M059J (cell line): ENCODE measurements around the gene DNAAF5. TPM values are rescaled to one million over a fixed set of nuclear protein-coding genes. Genes with fewer than 3 reads are reported as not detected.

Experiments used
- DNase-seq: peaks from one replicate; pipeline ENCODE4 v3.0.0-alpha.2; 2012; ENCODE audit warnings: low read depth
- total RNA-seq: library from RNA; depleted of rRNA; stranded (reverse); fragments of >200 nt; shearing (Covaris generic); gene quantifications from 2 replicates; pipeline ENCODE4 v1.2.3, GENCODE V29; 2014

DNAAF5 gene
- total RNA-seq, 1 experiment from 2014 or later, result 35.4 TPM

DNA sequence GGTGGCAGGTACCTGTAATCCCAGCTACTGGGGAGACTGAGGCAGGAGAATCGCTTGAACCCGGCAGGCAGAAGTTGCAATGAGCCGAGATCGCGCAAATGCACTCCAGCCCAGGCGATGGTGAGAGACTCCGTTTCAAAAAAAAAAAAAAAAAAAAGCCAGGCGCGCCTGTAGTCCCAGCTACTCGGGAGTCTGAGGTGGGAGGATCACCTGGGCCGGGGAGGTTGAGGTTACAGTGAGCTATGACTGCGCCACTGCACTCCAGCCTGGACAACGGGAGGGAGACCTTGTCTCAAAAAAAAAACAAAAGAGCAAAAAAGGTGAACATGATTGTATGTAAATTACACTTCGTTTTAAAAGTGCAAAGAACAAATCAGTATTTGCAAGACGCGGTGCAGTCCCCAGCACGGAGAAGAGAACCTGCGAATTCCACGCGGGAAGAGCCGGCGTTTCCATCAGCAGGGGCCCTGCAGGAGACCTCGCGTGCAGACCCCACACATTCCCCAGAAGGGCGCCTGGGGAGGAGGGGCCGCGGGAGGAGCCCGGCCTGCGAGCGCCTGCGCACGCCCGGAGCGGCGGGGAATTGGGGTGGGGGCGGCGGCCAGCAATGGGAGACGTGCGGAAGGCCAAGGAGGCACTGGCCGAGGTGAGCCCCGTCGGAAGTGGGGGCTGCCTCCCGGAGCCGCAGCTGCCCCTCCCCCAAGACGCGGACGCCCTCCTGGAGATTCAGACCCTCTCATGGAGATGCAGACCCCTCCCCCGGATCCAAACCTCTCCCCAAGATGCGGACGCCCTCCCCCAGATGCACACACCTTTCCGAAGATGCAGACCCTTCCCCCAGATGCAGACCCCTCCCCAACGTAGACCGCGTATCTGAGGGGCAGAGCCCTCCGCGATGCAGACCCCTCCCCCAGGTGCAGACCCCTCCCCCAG lies 89.1 kb downstream of the DNAAF5 start:
- DNase-seq, result peak; percentile 34

DNA sequence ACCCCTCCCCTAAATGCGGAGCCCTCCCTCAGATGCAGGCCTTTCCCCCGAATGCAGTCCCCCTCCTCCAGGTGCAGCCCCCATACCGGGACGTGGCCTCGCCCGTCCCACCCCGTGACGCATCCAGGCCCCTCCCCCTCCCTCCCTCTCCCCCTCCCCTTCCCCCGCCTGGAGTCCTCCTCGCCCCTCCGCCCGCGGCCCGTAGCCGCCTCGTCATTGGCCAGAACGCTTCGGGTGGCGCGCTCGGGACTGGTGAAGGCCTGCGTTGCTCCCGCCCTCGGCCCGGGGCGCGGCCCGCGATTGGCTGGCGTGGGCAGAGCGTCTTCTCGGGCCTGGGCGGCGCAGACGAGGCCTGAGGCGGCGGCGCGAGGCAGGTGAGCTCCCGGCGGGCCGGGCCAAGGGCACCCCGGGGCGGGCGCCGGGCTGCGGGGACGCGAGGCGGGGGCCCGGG lies 89.8 kb downstream of the DNAAF5 start:
- peak; percentile 98 for DNase-seq

DNA sequence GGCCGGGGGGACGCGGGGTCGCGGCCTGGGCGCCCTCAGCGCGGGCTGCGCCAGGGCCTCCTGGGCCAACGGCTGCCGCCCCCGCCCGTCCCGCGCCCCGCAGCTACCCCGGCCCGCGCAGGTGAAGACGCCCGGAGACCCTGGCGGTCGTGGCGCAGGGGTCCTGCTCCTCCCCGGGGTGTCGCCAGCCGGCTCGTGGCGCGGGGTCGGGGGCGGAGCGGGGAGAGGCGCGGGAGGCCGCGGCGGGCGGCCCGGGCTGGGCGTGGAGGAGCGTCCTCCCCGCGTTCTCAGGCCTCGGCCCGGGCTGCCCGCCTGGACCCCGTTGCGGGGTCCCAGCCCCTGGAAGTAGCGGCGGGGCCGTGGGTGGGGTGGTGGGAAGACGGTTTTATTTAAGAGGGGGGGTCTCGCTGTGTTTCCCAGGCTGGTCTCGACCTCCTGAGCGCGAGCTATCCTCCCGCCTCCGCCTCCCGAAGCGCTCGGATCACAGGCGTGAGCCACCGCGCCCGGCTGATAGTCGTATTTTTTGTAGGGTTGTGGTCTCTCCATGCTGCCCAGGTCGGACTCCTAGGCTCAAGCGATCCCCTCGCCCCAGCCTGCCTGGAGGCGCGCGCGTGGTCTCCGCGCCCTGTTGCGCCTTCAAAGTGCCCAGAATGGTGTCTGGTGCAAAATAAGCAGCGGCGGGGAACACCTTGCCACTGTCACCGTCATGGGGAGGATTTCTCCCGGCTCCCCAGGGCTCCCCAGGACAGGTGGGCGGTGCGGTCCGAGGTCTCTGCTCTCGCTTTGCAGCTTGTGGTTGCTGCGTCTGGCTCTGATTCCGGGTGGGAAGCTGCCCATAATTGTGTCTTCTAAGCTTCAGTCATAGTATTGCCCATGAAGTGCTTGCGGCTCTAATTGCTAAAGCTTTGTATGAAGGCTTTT lies 90.5 kb downstream of the DNAAF5 start:
- DNase-seq, result peak; percentile 62

DNA sequence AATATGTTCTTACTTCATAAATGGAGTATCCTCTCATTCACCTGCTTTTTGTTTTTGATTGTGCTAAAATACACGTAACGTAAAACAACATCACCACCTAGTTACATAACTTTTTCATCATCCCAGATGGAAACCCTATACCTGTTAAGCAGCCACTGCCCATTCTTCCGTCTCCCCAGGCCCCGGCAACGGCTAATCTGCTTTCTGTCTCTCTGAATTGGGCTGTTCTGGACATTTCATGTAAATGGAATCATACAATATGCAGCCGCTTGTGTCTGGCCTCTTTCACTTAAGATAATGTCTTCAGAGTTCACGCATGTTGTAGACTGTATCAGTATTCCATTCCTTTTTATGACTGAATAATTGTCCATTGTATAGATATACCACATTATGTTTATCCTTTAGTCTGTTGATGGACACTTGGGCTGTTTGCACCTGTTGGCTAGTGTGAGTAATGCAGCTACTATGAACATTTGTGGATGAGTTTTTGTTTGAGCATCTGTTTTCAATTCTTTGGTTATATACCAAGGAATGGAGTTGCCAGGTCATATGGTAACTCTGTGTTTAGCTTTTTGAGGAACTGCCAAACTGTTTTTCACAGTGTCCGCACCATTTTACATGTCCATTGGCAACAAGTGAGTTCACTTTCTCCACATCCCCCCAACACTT lies 91.7 kb downstream of the DNAAF5 start:
- peak; percentile 60 for DNase-seq

DNA sequence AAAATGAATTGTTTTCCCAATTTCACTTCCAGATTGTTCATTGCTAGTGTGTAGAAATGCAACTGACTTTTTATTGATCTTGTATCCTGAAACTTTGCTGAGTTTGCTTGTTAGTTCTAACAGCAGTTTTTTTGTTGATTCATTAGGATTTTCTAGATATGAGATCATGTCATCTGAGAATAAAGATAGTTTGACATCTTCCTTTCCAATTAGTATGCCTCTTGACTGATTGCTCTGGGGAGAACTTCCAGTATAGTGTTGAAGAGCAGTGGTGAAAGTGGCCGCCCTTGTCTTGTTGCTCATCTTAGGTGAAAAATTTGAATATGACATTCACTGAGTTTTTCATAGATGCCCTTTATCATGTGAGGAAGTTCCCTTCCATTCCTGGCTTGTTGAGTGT lies 93.8 kb downstream of the DNAAF5 start:
- DNase-seq, result no peak

DNA sequence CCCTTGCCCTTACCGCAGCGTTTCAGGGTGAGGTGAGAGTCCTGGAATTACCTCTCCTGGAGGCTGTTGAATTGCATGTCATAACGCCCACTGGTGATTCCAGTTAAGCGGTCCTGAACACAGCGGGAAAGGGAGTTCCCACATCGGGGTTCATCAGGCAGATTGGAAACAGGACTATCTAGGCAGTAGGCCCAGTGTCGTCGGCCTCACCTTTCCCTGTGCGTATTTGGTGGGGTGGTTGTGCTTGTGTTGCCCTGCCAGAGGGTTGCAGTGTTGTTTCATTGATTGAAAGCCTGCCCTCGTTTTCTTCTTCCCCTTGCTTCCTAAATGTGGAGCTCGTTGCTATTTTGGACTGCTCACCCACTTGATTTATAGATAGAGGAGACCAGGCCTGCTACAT lies 95.2 kb downstream of the DNAAF5 start:
- no peak for DNase-seq

DNA sequence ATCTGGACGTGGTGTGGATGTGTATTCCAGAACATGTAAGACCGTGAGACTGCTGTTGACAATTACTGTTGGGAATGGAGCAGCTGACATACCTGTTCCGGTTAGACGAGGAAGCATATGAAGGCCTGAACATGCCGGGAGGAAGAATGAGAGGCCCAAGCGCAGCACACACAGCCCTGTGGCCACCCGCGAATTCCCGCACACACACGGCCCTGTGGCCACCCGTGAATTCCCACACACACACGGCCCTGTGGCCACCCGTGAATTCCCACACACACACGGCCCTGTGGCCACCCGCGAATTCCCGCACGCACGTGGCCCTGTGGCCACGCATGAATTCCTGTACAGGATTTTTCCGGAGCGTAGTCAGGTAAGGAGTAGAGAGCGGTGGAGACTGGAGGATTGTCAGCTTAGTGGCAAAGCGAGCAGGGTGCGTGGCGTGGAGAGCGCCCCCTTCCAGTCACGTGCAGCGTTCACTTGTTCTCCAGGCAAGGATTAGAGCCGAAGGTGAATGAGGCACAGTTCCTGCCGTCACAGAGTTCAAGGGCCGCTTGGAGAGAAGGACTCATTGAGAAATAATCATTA lies 96.3 kb downstream of the DNAAF5 start:
- no peak for DNase-seq

DNA sequence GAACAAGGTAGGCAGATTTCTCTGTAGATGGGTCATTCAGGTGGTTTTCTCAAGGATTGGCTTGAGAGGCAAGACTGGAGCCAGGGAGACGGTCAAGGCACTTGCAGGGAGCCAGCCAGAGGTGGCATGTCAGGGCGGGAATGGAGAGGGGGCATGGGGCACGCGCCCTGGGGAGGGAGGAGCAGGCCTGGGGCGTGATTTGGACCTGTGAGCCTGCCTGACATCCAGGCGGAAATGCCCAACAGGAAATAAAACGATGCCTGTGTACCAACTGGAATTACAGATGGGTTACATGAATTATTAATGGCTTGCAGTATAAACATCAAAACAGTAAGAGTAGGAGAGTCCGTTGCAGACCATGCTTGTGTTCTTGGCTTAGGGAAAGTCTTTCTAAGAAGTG lies 97.2 kb downstream of the DNAAF5 start:
- no peak for DNase-seq

DNA sequence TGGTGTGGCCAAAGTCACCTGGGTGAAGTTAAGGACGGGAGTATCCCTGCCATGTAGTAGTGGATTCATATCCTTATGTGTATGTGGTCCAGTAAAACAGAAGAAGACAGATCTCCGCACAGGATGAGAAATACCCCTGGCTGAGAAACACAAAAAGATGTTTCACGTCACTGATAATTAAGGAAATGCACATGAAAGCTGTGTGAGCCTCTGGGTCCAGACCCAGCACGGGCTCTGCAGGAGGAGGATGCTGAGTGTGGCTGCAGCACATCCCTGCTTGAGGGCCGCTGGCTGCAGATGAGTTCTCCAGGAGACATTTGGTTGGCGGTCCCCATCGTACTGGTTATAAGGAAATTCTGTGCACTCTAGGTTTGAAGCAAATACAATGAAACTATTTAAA lies 97.6 kb downstream of the DNAAF5 start:
- no peak for DNase-seq

DNA sequence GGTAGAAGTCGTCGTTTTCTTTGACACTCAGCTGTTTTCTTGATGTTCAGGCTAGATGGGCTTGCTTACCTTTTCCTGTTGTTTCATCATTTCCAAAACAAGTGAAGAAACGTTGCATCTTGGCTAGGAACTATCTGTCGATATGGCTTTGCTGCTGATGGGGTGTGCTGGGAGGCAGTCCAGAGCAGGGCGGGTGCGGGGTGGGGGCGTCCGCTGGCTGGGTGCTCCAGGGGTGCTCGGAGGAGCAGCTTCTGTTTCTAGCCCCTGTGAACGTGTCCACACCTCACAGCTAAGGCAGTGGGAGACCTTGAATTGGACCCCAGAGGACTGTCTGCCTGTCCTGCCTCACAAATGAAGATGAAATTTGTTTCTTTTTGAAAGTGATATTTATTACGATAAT lies 98.2 kb downstream of the DNAAF5 start:
- no peak for DNase-seq

DNA sequence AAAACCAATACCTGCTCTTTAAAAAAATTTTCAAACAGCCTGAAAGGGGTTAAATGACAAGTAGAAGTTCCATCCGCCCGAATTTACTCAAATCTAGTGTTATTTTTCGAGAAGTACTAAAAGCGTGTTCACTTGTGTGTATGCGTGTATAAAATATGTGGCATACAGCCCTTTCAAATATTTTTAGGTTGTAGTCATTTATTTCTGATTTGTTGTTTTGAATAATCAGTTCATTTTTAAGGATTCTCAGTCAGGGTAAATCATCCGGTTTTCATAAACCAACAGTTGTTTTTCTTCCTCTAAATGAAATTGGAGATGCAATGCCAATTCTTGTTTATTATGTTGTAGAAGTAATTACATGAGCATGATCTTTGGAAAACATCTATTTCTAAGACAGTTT lies 98.9 kb downstream of the DNAAF5 start:
- DNase-seq, result no peak

DNA sequence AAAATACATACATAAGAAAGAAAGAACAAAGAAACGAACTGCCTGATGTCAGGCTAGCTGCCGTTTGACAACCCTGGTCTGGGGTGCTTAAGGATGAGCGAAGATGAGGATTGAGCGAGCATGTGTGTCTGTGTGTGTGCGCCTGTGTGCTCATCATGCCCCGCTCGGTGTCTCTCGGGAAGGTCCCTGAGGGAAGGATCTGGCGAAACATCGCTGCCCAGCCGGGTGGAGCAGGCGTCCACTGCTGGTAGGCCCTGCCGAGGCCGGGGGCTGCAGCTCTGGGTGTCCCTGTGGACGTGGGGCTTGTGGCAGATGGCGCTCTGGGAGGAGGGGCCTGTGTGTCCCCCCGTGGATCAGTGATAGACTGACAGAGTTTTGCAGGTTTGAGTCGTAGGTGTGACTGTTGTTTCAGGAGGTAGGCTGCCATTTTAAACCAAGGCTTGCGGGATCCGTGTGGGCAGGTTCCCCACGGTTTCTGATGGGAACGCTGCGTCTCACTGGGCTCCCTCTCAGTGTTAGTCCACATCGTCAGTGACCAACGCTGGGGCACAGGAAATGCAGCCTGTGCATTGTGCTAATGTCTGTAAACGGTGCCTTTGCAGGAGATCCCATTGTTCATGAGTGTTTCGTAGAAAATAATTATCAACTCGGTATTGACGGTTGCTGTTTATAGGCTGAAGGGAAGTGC lies 99.9 kb downstream of the DNAAF5 start:
- DNase-seq, result no peak

DNA sequence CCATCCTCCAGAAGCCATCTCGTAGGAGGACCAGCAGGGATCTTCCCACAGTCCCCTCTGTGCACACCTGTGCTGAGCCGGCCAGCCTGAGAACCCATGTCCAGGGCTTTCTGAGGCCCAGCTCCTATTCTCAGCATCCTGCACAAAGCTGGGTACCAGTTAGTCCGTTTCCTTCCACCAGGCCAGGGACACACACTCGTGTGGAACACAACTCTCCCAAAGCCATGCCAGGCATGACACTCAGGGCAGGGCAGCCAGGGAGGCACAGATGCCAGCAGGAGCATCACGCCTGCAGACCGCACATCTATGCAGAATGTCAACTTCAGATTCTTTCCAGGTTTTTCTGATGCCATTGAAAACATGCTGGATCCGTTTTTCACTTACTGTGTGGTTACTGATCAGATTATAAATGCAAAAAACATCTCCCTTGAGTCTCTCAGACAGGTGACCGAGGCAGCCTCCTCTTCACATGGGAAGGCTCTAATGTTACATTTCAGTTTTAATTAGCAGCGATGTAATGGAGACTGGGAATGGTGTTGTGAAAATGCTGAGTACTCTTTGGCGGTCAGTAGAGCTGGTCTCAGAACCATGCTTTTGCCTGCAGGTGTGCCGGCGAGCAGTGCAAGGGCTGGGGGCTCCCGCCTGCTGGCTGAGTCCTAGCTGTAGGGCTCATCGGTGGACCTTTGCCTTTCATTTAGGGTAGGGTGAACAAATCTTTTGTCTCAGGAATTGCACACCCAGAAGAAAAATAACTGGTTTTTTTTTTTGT lies 102.5 kb downstream of the DNAAF5 start:
- no peak for DNase-seq

DNA sequence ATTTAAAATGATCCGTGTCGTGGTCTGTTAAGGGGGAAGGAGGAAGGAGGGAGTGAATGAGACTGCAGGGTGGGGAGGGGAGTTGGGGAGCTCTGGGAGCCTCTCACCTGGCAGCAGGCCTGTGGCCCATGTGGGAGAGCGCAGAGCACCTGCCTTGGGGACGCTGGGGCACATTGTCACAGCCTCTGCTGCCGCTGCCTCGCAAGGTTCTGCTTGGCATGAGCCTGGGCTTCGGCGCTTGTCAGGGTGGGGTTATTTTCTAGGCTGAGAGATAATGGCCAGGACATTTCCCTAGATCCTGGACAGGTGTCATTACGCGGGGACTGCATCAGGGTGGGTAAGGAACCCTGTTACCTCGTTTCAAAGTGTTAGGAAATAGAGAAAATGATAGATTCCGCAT lies 103.6 kb downstream of the DNAAF5 start:
- DNase-seq, result no peak

DNA sequence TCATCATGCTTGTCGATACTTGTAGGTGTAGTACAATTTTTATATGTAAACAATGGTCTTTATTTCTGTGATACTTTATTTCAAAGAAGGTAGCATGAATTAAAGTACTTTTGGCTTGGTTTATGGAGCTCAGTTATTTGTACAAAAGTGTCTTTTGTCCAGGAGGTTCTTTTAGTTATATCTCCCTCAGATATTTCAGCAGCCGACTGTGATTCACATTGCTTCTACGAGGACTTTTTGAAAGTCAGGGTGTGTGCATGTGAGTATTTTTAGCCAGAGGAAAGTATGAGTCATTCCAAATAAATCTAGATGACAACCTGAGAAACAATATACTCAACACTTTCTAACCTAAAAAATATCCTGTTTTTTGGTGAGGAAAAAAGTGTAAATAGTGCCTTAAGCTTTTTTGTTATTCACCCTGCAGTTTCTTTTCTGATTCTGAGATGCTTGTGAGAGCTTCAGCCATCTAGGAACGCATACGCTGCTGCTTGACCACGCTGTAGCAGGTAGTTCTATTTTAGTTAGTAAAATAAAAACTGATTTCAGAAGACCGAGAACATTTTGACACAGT lies 105.2 kb downstream of the DNAAF5 start:
- DNase-seq, result peak; percentile 96

DNA sequence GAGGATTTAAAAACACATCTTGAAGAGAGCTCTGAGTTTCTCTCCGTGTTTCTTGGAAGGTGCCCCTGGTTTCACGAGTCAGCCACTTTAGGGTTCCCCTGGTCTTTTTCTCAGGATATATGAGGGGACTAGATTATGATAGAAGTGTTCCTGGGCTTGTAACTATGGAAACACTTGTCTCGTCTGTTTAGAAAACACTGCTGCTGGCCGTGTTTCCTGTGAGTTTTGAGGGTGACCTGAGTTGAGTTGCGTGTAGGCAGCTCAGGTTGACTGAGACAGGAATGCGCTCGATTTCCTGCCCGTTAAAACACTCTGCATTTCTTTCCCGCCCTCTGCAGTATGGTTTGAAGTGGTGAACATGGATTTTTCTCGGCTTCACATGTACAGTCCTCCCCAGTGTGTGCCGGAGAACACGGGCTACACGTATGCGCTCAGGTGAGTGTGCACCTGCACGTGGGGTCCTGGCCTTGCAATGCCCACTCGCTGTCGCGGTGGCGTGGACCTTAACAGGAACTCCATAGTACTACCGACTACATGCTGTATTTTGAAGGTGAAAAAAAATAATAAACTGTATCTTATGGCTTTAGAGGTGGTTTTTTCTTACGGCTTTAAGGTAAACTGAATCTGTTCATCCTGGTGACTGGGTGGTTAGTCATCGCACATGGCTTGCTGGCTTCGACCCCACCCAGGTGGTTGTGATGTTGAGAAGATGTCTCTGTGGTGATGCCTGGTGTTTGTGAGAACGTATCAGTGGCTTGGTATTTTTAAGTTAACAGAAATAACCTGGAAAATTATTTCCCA lies 105.9 kb downstream of the DNAAF5 start, which contains the start of gene SUN1:
SUN1 (plus strand) TSS at position 310 of the 801 bp plus-strand sequence; CDS start at position 359, 49 bp downstream.
- peak; percentile 97 for DNase-seq

DNA sequence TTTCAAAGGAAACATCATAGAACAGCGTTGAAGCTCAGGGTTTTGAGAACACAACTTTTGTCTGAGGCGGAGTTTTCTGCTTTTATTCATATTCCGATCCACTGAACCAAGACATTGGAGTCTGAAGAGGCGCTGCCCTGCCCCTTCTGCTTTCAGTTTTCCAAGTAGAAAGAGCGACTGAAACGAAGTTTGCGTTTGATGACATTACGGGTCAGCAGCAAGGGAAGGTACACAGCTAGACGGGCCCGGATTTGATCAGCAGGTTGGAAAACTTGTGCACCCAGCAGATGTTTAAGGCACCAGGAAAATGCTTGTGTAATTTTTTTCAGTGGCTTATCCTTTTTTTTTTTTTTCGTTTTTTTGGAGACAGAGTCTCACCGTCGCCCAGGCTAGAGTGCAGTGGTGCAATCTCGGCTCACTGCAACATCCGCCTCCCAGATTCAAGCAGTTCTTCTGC lies 106.5 kb downstream of the DNAAF5 start:
- DNase-seq, result no peak

DNA sequence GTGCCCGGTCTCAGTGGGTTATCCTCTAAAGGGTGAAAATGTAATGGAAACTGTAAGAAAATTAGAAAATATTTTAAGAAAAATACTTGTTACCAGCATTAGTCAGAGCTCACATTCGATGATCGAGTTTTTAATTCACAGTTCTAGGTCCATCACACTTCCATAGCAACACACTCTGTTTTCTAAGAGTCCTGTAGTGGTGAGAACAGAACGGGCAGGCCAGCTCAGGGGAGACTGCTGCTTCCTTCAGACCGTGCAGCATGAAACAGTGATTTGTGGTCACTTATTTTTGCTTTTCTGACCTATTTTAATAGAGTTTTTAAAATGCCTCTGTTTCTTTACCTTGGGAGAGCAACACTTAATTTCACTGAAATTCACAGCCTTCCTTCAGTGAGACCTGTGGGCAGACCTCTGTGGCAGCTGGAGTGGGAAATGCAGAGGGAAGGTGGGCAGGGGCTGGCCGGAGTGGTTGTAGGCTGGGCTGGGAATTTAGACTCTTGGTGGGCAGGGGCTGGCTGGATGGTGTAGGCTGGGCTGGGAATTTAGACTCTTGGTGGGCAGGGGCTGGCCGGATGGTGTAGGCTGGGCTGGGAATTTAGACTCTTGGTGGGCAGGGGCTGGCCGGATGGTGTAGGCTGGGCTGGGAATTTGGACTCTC lies 107.2 kb downstream of the DNAAF5 start:
- peak; percentile 33 for DNase-seq
